MCF 10A (cell line): ENCODE measurements around the gene OR52I2. TPM values are rescaled to one million over a fixed set of nuclear protein-coding genes. Genes with fewer than 3 reads are reported as not detected.

Experiments used
- BruUV-seq: library from RNA; stranded (reverse); fragments of 400-500 nt; replicated peaks from 2 replicates; lab custom pipeline; 2021; lab: Mats Ljungman, UMichigan
- CTCF ChIA-PET: fragments of 300-600 bp; sonication (Branson Sonifier 250); formaldehyde crosslinking; extraction: SDS; loops from one replicate; lab custom pipeline; 2021; ENCODE audit warnings: antibody characterized with exemption, inconsistent platforms; lab: Yijun Ruan, JAX
- POLR2A ChIA-PET: fragments of 300-600, 350-650 bp; sonication (Branson Sonifier 250); formaldehyde crosslinking; extraction: SDS; loops from one replicate; lab custom pipeline; 2020; ENCODE audit warnings: antibody characterized with exemption, inconsistent platforms; lab: Yijun Ruan, JAX
- DNase-seq: peaks from one replicate; pipeline ENCODE4 v3.0.0-alpha.2; 2018; ENCODE audit not compliant: unreplicated experiment
- H3K27ac Mint-ChIP-seq: one replicate; pipeline ENCODE4 v1.8.0; 2022; ENCODE audit warnings: mild to moderate bottlenecking, low read depth, mixed read lengths; ENCODE audit not compliant: unreplicated experiment
- H3K27me3 Mint-ChIP-seq: one replicate; pipeline ENCODE4 v1.8.0; 2022; ENCODE audit warnings: mixed read lengths; ENCODE audit not compliant: insufficient read depth, unreplicated experiment
- H3K36me3 Mint-ChIP-seq: one replicate; pipeline ENCODE4 v1.8.0; 2022; ENCODE audit warnings: mild to moderate bottlenecking, moderate library complexity, mixed read lengths; ENCODE audit not compliant: insufficient read depth, unreplicated experiment
- H3K4me1 Mint-ChIP-seq: one replicate; pipeline ENCODE4 v1.8.0; 2022; ENCODE audit warnings: mixed read lengths; ENCODE audit not compliant: insufficient read depth, unreplicated experiment
- H3K4me3 Mint-ChIP-seq: one replicate; pipeline ENCODE4 v1.8.0; 2022; ENCODE audit warnings: mild to moderate bottlenecking, moderate library complexity, mixed read lengths; ENCODE audit not compliant: unreplicated experiment
- H3K9me3 Mint-ChIP-seq: one replicate; pipeline ENCODE4 v1.8.0; 2022; ENCODE audit warnings: mixed read lengths; ENCODE audit not compliant: unreplicated experiment
- CTCF ChIP-seq: fragments of 200-600 bp; IDR thresholded peaks from one replicate; pipeline ENCODE4 v1.8.0; 2022; ENCODE audit warnings: antibody characterized with exemption, mild to moderate bottlenecking; ENCODE audit not compliant: unreplicated experiment
- intact Hi-C: fragments of 100-400 bp; cut with micrococcal nuclease; formaldehyde crosslinking; loops from 2 replicates; pipeline ENCODE4 v1.14.1; 2022
- total RNA-seq: library from RNA; stranded (reverse); gene quantifications from 2 replicates; pipeline ENCODE4 v1.2.3, GENCODE V29; 2022

OR52I2 gene
- total RNA-seq, 1 experiment from 2014 or later: not detected

DNA sequence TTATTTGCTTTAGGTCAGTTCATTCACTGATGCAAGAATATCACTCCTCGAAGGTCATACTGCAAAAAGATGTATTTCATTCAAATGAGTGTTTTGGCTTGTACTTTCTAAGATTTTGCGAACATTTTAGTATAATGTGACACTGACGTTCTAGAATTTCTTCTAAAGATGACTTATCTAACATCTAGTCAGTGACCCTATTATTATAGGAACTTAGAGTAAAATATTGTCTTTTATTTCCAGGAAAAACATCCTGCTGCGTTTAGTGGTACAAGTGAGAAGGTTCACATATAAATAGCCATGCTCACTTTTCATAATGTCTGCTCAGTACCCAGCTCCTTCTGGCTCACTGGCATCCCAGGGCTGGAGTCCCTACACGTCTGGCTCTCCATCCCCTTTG lies 36.7 kb upstream of the OR52I2 start, which contains the start of gene OR52M1:
Gene OR52M1 (plus strand): TSS at position 301 of the 400 bp plus-strand sequence. CDS start 0 bp downstream, at position 301.
- BruUV-seq: no TSS peak
- H3K36me3 Mint-ChIP-seq: no peaks in the 10 kb centered on the region
- no peak for DNase-seq
- no peaks in the 10 kb centered on the region for H3K9me3 Mint-ChIP-seq
- no peaks in the 10 kb centered on the region for H3K27me3 Mint-ChIP-seq
- no peak within 1 kb of the TSS for H3K27ac Mint-ChIP-seq
- TF ChIP-seq CTCF: no peak
- peaks cover 10% of the 10 kb centered on the region for H3K4me1 Mint-ChIP-seq
- ChIA-PET CTCF (interaction anchor here (0.6 to 8.4 kb wide), 2 partner anchors 360 to 672 kb away, joined by 3 to 183 read pairs; no protein-coding TSS in a partner anchor), POLR2A (no interaction called here)
- H3K4me3 Mint-ChIP-seq: no peak within 1 kb of the TSS
- intact Hi-C loops: no loop called here

GRCh38 chr11:4546878-4547277 lies 34.7 kb upstream of the OR52I2 start:
- Mint-ChIP-seq H3K9me3 (no peaks in the 10 kb centered on the region), H3K4me3 (no peak overlapping the region), H3K27me3 (no peaks in the 10 kb centered on the region), H3K36me3 (no peaks in the 10 kb centered on the region), H3K4me1 (peaks cover 10% of the 10 kb centered on the region), H3K27ac (no peak overlapping the region)
- ChIA-PET POLR2A (no interaction called here), CTCF (interaction anchor here (0.7 to 2.6 kb wide), 3 partner anchors 24 to 364 kb away, joined by 3 to 21 read pairs (median 4); no protein-coding TSS in a partner anchor)
- BruUV-seq: no TSS peak
- intact Hi-C loops: no loop called here
- no peak for TF ChIP-seq CTCF
- no peak for DNase-seq

DNA sequence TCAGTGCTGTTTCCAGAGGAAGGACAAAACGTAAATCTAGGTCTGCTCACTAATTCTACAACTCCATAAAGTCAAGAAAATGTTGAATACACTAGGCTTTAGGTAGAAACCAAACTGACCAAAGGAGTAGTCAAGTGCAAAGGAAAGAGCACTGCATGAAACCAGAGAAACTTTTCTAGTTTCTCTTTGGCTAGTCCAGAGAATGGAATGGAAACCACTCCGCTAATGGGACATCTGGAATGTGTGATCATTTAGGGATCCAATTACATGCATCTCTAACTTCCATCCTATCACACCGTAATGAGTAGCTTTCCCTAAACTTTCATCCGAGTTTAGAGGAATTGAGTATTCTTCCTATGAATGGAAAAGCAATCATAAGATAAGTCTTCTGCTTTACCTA lies 34.1 kb upstream of the OR52I2 start:
- no peak overlapping the region for H3K27ac Mint-ChIP-seq
- peaks cover 10% of the 10 kb centered on the region for H3K4me1 Mint-ChIP-seq
- TF ChIP-seq CTCF: no peak
- no TSS peak for BruUV-seq
- no peaks in the 10 kb centered on the region for H3K9me3 Mint-ChIP-seq
- DNase-seq: no peak
- ChIA-PET CTCF (interaction anchor here (0.6 to 2.6 kb wide), 4 partner anchors 23 to 365 kb away, joined by 3 to 21 read pairs (median 4); no protein-coding TSS in a partner anchor), POLR2A (no interaction called here)
- no peak overlapping the region for H3K4me3 Mint-ChIP-seq
- H3K36me3 Mint-ChIP-seq: no peaks in the 10 kb centered on the region
- no peaks in the 10 kb centered on the region for H3K27me3 Mint-ChIP-seq
- intact Hi-C loops: no loop called here

DNA sequence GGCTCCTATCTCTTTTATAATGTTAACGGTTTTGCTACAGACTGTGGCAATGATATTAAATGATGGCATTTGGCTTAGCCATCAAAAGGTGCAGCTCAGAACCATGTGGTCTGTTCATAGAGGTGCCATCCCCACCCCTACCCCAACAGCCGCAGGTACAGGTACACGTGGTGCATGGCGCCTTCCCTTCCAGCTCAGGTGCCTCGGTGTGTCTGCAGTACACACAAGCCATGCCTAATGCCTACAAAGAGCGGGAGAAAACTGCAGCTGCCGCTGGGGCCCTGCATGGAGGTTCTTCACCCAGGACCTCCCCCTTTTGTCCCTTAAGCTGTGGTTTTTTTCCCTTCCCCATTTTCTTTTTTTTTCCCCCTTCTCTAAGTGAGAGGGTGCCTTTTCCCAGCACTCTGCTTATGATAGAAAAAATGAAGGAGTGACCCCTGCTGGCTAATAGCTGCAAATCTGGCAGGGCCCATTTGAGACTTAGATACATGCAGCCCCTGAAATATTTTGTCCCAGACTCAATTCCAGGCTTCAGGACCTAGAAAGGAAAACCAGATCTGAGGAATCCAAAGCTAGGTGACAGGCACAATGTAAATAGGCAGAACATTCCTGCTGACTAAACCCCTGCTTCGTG lies 30.1 kb upstream of the OR52I2 start:
- Mint-ChIP-seq H3K4me1 (no peaks in the 10 kb centered on the region), H3K27ac (no peak overlapping the region), H3K27me3 (no peaks in the 10 kb centered on the region), H3K36me3 (no peaks in the 10 kb centered on the region), H3K4me3 (no peak overlapping the region), H3K9me3 (no peaks in the 10 kb centered on the region)
- POLR2A ChIA-PET: no interaction called here
- intact Hi-C loops: loop anchor here (1.0 kb wide), 1 partner anchor 369 kb away; no protein-coding TSS in a partner anchor
- CTCF ChIA-PET: interaction anchor here (0.6 to 3.0 kb wide), 14 partner anchors 8 to 1897 kb away, joined by 3 to 22 read pairs (median 3); no protein-coding TSS in a partner anchor
- peak; percentile 25 for DNase-seq
- peak; percentile 31 for TF ChIP-seq CTCF
- BruUV-seq: no TSS peak
